COLO829 (cell line): ENCODE measurements around the gene FAM162A.
"Not testable (repeated sequence)": the region's sequence is repeated elsewhere in the genome, so short reads cannot be mapped to it uniquely, and the experiment has no call there.

Experiments
- DNase-seq: peaks from one replicate; pipeline ENCODE4 v3.0.0; 2012; ENCODE audit warnings: low spot score

FAM162A gene, protein sequence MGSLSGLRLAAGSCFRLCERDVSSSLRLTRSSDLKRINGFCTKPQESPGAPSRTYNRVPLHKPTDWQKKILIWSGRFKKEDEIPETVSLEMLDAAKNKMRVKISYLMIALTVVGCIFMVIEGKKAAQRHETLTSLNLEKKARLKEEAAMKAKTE

GRCh38 chr3:122383771-122384697 lies at the start of gene FAM162A:
TSS of gene FAM162A (plus strand) at chr3:122384182. CDS start at chr3:122384266, 84 bp downstream.
- DNase-seq = peak; percentile 96

- DNase-seq = no peak
Measured at GRCh38 chr3:122342803-122343202, 41.2 kb upstream of the FAM162A start.

DNA sequence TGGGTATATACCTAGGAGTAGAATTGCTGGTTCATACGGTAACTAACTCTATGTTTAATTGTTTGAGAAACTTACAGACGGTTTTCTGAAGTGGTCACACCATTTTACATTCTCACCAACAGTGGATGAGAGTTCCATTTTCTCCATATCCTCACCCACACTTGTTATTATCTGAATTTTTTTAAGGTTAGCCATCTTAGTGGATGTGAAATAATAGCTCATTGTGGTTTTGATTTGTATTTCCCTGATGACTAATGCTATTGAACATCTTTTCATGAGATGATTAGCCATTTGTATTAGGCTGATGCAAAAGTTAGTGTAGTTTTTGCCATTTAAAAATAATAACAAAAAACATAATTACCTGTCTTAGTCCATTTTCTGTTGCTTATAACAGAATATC lies 40.3 kb upstream of the FAM162A start:
- DNase-seq = no peak

GRCh38 chr3:122349171-122349570 lies 34.8 kb upstream of the FAM162A start:
- no peak for DNase-seq

DNA sequence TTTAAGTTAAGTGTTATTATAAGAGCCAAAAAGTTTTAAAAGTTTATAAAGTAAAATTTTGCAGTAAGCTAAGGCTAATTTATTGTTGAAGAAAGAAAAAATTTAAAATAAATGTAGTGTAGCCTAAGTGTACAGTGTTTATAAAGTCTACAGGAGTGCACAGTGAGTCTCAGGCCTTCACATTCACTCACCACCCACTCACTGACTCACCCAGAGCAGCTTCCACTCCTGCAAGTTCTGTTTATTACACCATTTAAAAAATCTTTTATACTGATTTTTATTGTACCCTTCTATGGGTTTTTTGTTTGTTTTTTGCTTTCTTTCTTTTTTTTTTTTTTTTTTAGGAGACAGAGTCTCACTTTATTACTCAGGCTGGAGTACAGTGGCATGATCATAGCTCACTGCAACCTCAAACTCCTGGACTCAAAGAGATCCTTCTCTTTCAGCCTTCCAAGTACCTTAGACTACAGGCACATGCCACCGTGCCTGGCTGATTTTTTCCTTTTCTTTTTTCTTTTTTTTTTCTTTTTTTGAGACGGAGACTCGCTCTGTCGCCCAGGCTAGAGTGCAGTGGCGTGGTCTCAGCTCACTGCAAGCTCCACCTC lies 33.1 kb upstream of the FAM162A start:
- peak; percentile 28 for DNase-seq

DNA sequence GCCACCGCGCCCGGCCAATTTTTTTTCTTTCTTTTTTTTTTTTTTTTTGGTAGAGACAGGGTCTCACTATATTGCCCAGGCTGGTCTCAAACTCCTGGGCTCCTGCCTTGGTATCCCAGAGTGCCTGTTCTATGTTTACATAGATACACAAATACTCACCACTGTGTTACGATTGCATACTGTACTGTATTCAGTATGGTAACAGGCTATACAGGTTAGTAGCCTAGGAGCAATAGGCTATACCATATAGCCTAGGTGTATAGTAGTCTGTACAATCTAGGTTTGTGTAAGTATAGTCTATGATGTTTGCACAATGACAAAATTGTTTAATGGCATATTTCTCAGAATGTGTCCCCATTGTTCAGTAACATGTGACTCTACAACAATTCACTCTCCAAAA lies 32.4 kb upstream of the FAM162A start:
- no peak for DNase-seq

GRCh38 chr3:122353215-122353614 lies 30.8 kb upstream of the FAM162A start:
- DNase-seq = no peak

DNA sequence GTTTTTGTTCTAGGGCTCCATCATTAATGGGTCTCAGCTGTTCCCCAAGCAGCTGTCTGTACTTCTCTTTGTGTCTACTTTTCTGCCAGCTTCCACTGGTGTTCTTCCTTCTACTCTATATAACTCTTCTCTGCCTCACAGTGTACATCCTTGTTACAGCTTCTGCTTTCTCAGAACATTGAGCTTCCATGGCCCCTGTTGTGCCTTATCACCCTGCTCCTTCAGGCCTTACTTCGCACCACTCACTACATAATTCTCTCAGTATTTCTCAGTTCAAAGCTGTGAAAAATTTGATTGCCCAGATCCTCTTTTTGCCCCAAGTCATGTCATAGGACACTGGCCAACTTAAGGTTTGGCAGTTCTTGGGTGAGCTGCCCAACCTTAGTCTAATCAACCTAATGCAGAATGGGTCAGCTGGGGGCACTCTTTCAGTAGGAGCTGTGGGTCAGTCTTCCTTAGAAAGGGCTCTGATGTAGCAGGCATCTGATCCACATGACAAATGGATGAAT lies 30.0 kb upstream of the FAM162A start:
- DNase-seq = no peak

DNA sequence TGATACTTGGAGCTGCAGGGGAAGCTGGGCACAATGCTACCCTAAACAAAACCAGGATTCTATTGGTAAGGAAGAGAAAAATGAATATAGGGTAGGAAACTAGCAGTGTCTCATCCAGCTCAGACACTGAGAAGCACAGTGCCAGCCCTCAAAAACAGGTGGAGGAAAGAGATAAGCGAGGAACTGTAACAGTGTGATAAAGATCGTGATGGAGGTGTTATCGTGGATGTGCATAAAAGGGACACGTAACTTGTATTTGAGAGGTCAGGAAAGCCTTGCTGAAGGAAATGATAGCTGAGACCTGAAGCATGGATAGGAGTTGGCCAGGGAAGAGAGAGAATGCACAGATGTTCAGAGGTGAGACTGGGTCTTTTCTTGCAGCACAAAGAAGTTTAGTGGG lies 28.4 kb upstream of the FAM162A start:
- DNase-seq = no peak

DNA sequence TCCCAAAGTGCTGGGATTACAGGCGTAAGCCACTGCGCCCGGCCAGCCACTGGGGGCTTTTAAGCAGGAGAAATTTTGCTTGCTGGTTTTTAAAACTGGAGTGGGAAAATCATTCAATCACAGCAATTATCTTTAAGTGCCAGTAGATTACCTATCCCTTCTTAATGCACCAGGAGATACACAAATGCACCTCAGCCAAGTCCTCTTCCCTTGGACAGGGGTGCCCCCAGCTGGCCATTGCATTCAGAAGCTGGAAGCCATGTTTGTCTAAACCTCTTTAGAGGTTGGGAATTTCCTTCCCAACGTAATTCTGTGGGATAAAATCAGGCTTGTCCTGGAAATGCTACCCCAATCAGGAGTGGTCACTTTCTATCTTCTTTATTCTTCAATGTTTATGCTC lies 27.6 kb upstream of the FAM162A start:
- peak; percentile 61 for DNase-seq

DNA sequence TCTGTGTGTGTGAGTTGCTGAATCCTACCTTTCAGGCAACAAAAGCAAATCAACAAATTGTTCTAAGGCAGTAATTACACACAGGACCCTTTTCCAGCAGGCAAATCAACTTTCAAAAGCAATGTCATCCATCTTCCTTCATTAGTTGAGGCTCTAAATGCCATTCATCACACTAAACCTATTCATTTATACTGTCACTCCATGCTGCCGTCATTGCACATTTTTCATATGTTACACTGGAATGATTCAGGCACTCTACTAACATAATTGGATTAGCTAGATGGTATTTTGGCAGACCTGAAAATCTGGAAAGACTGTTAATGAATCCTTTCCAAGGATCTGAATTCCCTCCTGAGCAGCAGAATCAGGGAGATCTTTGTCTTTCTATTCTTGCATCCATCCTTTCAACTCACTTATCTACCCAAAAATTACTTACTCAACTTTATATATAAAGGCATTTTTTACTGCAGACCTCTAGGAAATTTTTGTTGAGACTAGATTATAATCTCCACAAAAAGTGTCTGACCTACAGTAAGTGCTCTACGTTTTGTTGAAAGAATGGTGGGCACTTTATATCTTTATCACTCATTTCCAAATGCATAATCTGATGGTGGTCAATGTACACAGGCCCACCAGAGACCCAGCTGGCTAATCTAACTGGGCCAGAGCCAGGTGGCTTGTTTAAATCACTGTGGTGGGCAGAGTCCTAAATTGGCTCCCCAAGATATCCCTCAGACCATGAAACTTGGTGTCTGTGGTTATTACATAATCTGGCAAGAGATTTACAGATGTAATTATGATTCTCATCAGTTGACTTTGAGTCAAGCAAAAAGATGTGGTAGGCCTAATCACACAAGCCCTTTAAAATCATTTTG lies 25.9 kb upstream of the FAM162A start:
- DNase-seq = no peak

- DNase-seq = no peak
Measured at GRCh38 chr3:122358703-122359032, 25.3 kb upstream of the FAM162A start.

DNA sequence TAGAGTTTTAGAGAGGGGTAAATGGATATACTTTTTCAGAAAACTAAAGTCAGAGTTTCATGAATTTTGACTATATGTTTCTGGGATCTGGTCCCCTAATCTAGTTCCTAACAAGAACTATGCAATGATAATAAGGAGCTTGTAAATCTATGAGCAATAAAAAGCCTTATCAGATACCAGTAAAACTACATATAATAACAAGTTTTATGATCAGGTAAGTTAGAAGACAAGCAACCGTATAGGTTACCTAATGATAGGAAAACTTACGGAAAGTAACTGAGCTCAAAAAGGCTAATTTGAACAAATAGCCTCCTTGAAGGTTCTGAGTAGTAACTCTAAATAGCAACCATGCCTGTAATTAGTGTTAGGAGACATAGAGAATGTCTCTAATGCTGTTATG lies 22.0 kb upstream of the FAM162A start:
- DNase-seq = no peak

GRCh38 chr3:122364490-122364889 lies 19.5 kb upstream of the FAM162A start:
- DNase-seq = no peak

DNA sequence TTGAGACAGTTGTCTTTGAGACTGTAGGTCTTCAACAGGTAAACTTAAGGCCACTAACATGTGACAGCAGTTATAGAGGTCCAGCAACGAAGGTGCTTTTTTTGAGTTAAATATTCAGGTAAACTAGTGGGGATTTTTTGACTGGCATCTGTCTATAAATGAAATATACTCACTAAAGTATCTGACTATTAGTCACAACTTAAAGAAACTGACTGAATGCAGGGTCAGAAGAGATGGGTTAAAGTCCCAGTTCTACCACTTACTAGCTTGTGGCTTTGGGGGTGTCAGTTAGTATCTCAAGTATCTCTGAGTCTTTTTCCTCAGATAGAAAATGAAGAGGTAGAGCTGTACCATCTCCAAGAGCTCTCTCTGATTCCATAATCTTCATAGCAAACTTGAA lies 18.9 kb upstream of the FAM162A start:
- DNase-seq = no peak

GRCh38 chr3:122365582-122366378 lies 18.2 kb upstream of the FAM162A start:
- not testable (repeated sequence) for DNase-seq

GRCh38 chr3:122366379-122366749 lies 17.6 kb upstream of the FAM162A start:
- DNase-seq = no peak

DNA sequence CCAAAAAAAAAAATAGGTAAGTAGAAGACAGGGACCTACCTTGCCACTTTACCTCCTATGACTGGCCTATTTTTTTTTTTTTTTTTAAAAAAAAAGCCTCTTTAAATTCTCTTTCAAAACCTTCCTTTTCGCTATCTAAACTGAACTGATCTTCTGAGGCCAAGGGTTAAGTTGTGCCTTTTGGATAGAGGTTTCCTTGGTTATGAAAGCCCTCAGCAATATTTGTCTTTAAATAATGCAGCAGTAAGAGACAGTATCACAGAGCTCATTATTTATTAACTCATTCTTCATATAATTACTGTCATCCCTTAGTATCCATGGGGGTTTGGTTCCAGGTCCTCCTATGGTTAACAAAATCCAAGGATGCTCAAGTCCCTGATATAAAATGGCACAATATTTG lies 9.9 kb upstream of the FAM162A start:
- DNase-seq = no peak

- DNase-seq = no peak
Measured at GRCh38 chr3:122377975-122378374, 6.0 kb upstream of the FAM162A start.

- DNase-seq = peak; percentile 95
Measured at GRCh38 chr3:122382888-122383666, 905 bp upstream of the FAM162A start, which contains the start of gene MIX23. TSS of gene MIX23 (minus strand) at chr3:122383231. CDS start at chr3:122383224, 7 bp downstream.
